ENCODE results near the gene GFM1. TPM values are rescaled to one million over a fixed set of nuclear protein-coding genes. Genes with fewer than 3 reads are reported as not detected.

The GFM1 gene
- total and polyA plus RNA-seq, 2 donors (not counting 1 experiment from before 2014, with no cell fraction given): 9.8 to 46.0 TPM

GRCh38 chr3:158640646-158641045 lies 3.7 kb upstream of the GFM1 start:
- Histone ChIP-seq H2AFZ (ENCODE audit: insufficient read depth, low read depth, low read length, poor library complexity, severe bottlenecking) (no peak overlapping the region), H3K9me3 (ENCODE audit: control extremely low read depth in 1 of 3, control insufficient read depth in 2 of 3, insufficient read depth in 1 of 3, low read length in 2 of 3) (no peaks in the 10 kb centered on the region), H4K20me1 (ENCODE audit: control insufficient read depth, insufficient read depth, low read length, poor library complexity, severe bottlenecking) (no peaks in the 10 kb centered on the region), H3K9ac (ENCODE audit: low read length) (no peak overlapping the region), H3K4me1 (ENCODE audit: control insufficient read depth in 2 of 2, insufficient read depth in 2 of 2, low read length in 2 of 2) (peaks cover 4 to 11% of the 10 kb centered on the region in 2 donors), H3K4me2 (replicated peaks; ENCODE audit: low read depth, low read length, poor library complexity, severe bottlenecking) (no peak overlapping the region), H3K27ac (ENCODE audit: low read length in 2 of 2) (no peak overlapping the region), H3K4me3 (ENCODE audit: control extremely low read depth in 1 of 5, extremely low read depth in 1 of 5, insufficient read depth in 1 of 5, low read depth in 2 of 5, low read length in 4 of 5) (no peak overlapping the region), H3K36me3 (replicated peaks in 1 of 2; ENCODE audit: control extremely low read depth in 1 of 2, control insufficient read depth in 1 of 2, extremely low read depth in 1 of 2, insufficient read depth in 2 of 2, low read length in 1 of 2) (no peaks in the 10 kb centered on the region), H3K27me3 (replicated peaks in 1 of 4; ENCODE audit: control extremely low read depth in 1 of 4, control insufficient read depth in 3 of 4, insufficient read depth in 4 of 4, low read length in 3 of 4) (no peaks in the 10 kb centered on the region), H3K79me2 (ENCODE audit: control insufficient read depth, insufficient read depth, low read length) (peaks cover 11% of the 10 kb centered on the region)
- DNase-seq (no peak), ATAC-seq (ENCODE audit: low read depth) (no peak)
- ChIA-PET CTCF (interaction anchor here (0.7 kb wide), 1 partner anchor 1958 kb away, joined by 3 read pairs; no protein-coding TSS in a partner anchor), POLR2A (no interaction called here)
- TF ChIP-seq EZH2 (IDR thresholded peaks at IDR 0.05; ENCODE audit: borderline replicate concordance, insufficient read depth, low read depth, low read length, poor library complexity, severe bottlenecking) (no peak), CTCF (IDR thresholded peaks at IDR 0.05) (no peak)
- H3K4me3 Mint-ChIP-seq: no peak overlapping the region
- H3K9me3 Mint-ChIP-seq (ENCODE audit: insufficient read depth): no peaks in the 10 kb centered on the region
- WGBS (ENCODE audit: insufficient coverage): 82% methylated on average over 6 of the region's 7 CpGs
- intact Hi-C loops (cut with micrococcal nuclease): loop anchor here (5.0 to 10.0 kb wide), 3 partner anchors 1478 to 1968 kb away; partner anchors contain the start of genes CCNL1, KPNA4 and TIPARP
- peaks cover 15% of the 10 kb centered on the region for H3K4me1 Mint-ChIP-seq
- no peaks in the 10 kb centered on the region for H3K27me3 Mint-ChIP-seq
- H3K27ac Mint-ChIP-seq: no peak overlapping the region

GRCh38 chr3:158642005-158642404 lies 2.3 kb upstream of the GFM1 start:
- no peak overlapping the region for H3K27ac ChIP-seq (ENCODE audit: low read length in 2 of 2)
- CTCF ChIA-PET: interaction anchor here (1.9 kb wide), 1 partner anchor 17 kb away, joined by 7 read pairs; no protein-coding TSS in a partner anchor

More at GRCh38 chr3:158642005-158642404, 2.3 kb upstream of the GFM1 start:
- Histone ChIP-seq H2AFZ (ENCODE audit: insufficient read depth, low read depth, low read length, poor library complexity, severe bottlenecking) (no peak overlapping the region), H3K9me3 (ENCODE audit: control extremely low read depth in 1 of 3, control insufficient read depth in 2 of 3, insufficient read depth in 1 of 3, low read length in 2 of 3) (no peaks in the 10 kb centered on the region), H3K9ac (ENCODE audit: low read length) (no peak overlapping the region), H3K4me3 (ENCODE audit: control extremely low read depth in 1 of 5, extremely low read depth in 1 of 5, insufficient read depth in 1 of 5, low read depth in 2 of 5, low read length in 4 of 5) (no peak overlapping the region), H3K36me3 (replicated peaks in 1 of 2; ENCODE audit: control extremely low read depth in 1 of 2, control insufficient read depth in 1 of 2, extremely low read depth in 1 of 2, insufficient read depth in 2 of 2, low read length in 1 of 2) (no peaks in the 10 kb centered on the region), H3K4me1 (ENCODE audit: control insufficient read depth in 2 of 2, insufficient read depth in 2 of 2, low read length in 2 of 2) (peaks cover 4 to 11% of the 10 kb centered on the region in 2 donors), H3K27me3 (replicated peaks in 1 of 4; ENCODE audit: control extremely low read depth in 1 of 4, control insufficient read depth in 3 of 4, insufficient read depth in 4 of 4, low read length in 3 of 4) (no peaks in the 10 kb centered on the region), H3K4me2 (replicated peaks; ENCODE audit: low read depth, low read length, poor library complexity, severe bottlenecking) (no peak overlapping the region), H3K79me2 (ENCODE audit: control insufficient read depth, insufficient read depth, low read length) (peaks cover 21% of the 10 kb centered on the region), H4K20me1 (ENCODE audit: control insufficient read depth, insufficient read depth, low read length, poor library complexity, severe bottlenecking) (no peaks in the 10 kb centered on the region)
- TF ChIP-seq CTCF (IDR thresholded peaks at IDR 0.05): no peak
- no peak for TF ChIP-seq EZH2 (IDR thresholded peaks at IDR 0.05; ENCODE audit: borderline replicate concordance, insufficient read depth, low read depth, low read length, poor library complexity, severe bottlenecking)
- no peak for DNase-seq
- Mint-ChIP-seq H3K4me1 (peaks cover 22% of the 10 kb centered on the region), H3K4me3 (no peak overlapping the region), H3K27me3 (no peaks in the 10 kb centered on the region), H3K9me3 (ENCODE audit: insufficient read depth) (no peaks in the 10 kb centered on the region), H3K27ac (no peak overlapping the region)
- WGBS (ENCODE audit: insufficient coverage): no CpG with 5 or more reads among the region's 7 CpGs
- no peak for ATAC-seq (ENCODE audit: low read depth)
- intact Hi-C loops (cut with micrococcal nuclease): loop anchor here (5.0 to 10.0 kb wide), 3 partner anchors 1480 to 1970 kb away; partner anchors contain the start of genes CCNL1, KPNA4 and TIPARP
- POLR2A ChIA-PET: interaction anchor here (0.7 kb wide), 1 partner anchor 532 kb away, joined by 4 read pairs; the partner anchor contains the start of gene RSRC1

Measured in B cell (primary cell).